K562 (cell line): ENCODE results near the gene CHAF1A. TPM values are rescaled to one million over a fixed set of nuclear protein-coding genes. Genes with fewer than 3 reads are reported as not detected.
A peak's percentile ranks its signal among the peaks of the same experiment; 100 is the strongest.

ENCODE experiments used
- GABPA ChIP-seq: fragments of 200-800 bp; sonication (Bioruptor generic); conservative IDR thresholded peaks from 2 replicates; pipeline ENCODE4 v1.6.1; 2016; ENCODE audit warnings: low read depth, missing genetic modification characterization, missing compliant biosample characterization
- ILF3 ChIP-seq: fragments of 450-650 bp; IDR thresholded peaks from 2 replicates; pipeline ENCODE4 v1.6.1; 2018; ENCODE audit warnings: antibody characterized with exemption, mild to moderate bottlenecking, moderate library complexity, borderline replicate concordance
- KAT8 ChIP-seq: fragments of 450-650 bp; IDR thresholded peaks from 2 replicates; pipeline ENCODE4 v1.6.1; 2016; ENCODE audit warnings: low read depth, mild to moderate bottlenecking
- NCOA6 ChIP-seq: fragments of 450-650 bp; IDR thresholded peaks from 2 replicates; pipeline ENCODE4 v1.6.1; 2017; ENCODE audit warnings: mild to moderate bottlenecking
- PHTF2 ChIP-seq: fragments of 250-450 bp; sonication (Bioruptor Pico); IDR thresholded peaks from 2 replicates; pipeline ENCODE4 v1.5.0; 2021; ENCODE audit warnings: mild to moderate bottlenecking
- PTBP1 ChIP-seq: fragments of 200-400 bp; formaldehyde crosslinking; IDR thresholded peaks from 2 replicates; pipeline ENCODE4 v1.6.1; 2017; ENCODE audit warnings: low read depth, low read length
- RB1 ChIP-seq: fragments of 450-650 bp; IDR thresholded peaks from 2 replicates; pipeline ENCODE4 v1.6.1; 2017; ENCODE audit warnings: low read depth, mild to moderate bottlenecking
- SAFB ChIP-seq: fragments of 200-400 bp; formaldehyde crosslinking; IDR thresholded peaks from 2 replicates; pipeline ENCODE4 v1.6.1; 2017; ENCODE audit warnings: low read depth, low read length, borderline replicate concordance
- ZFPM2 ChIP-seq: fragments of 250-450 bp; sonication (Bioruptor Pico); IDR thresholded peaks from 2 replicates; pipeline ENCODE4 v1.5.1; 2022; ENCODE audit warnings: mild to moderate bottlenecking
- ZNF212 ChIP-seq: fragments of 450-650 bp; formaldehyde crosslinking; IDR thresholded peaks from 2 replicates; pipeline ENCODE4 v1.4.0; 2020; ENCODE audit warnings: mild to moderate bottlenecking
- polyA plus RNA-seq, 8 experiments: library from polyadenylated mRNA; depleted of rRNA in 4 of 8; stranded (reverse) in 5 of 8; unstranded in 3 of 8; fragments of >200 nt; fragmentation: Nextera tagmentation in 2 of 8; fragmentation: Illumina TruSeq in 1 of 8; extraction: Ambion mirVana in 2 of 8; extraction: Trizol in 1 of 8; gene quantifications; 2 replicates each; pipeline versions ENCODE4 v1.2.1 to v1.2.3, GENCODE V29; 2011 to 2014; ENCODE audit warnings: inconsistent platforms in 1 of 8, missing spikeins in 1 of 8
- total RNA-seq, 7 experiments: library from RNA; depleted of rRNA in 6 of 7; stranded (reverse); fragments of >200 nt in 6 of 7; fragmentation: Illumina TruSeq in 2 of 7; extraction: Trizol in 2 of 7; gene quantifications; 2 replicates each; pipeline versions ENCODE4 v1.2.1 to v1.2.3, GENCODE V29; 2011 to 2021; ENCODE audit warnings: low replicate concordance in 1 of 7
- TF ChIP-seq, protein P1 (sequence below), 3 experiments: fragments of 200-800 bp in 1 of 3; fragments of 250-450 bp in 1 of 3; fragments of 450-650 bp in 1 of 3; sonication (Bioruptor Pico) in 1 of 3; sonication (Bioruptor generic) in 1 of 3; formaldehyde crosslinking in 1 of 3; IDR thresholded peaks; 2 replicates each; pipeline versions ENCODE4 v1.6.1 to v1.8.0; 2016 to 2022; ENCODE audit warnings: mild to moderate bottlenecking in 2 of 3, missing genetic modification characterization in 2 of 3, missing compliant biosample characterization in 1 of 3, moderate library complexity in 1 of 3
- TF ChIP-seq, protein P2 (sequence below): fragments of 250-450 bp; sonication (Bioruptor Pico); IDR thresholded peaks from 2 replicates; pipeline ENCODE4 v1.4.0; 2020; ENCODE audit warnings: mild to moderate bottlenecking
- TF ChIP-seq, protein P3 (sequence below): fragments of 450-650 bp; conservative IDR thresholded peaks from 2 replicates; pipeline ENCODE4 v1.6.1; 2016; ENCODE audit warnings: missing genetic modification characterization, low read depth, mild to moderate bottlenecking, missing compliant biosample characterization, moderate library complexity
- TF ChIP-seq, protein P4 (sequence below): fragments of 450-650 bp; IDR thresholded peaks from one replicate; pipeline ENCODE4 v1.6.1; 2018; ENCODE audit warnings: mild to moderate bottlenecking, moderate library complexity; ENCODE audit not compliant: partially characterized antibody
- TF ChIP-seq, protein P5 (sequence below), 2 experiments: IDR thresholded peaks; 2 replicates each; pipeline ENCODE4 v1.6.1; 2011; ENCODE audit warnings: borderline replicate concordance in 1 of 2, control low read depth in 1 of 2, low read depth in 1 of 2, low read length in 1 of 2, mild to moderate bottlenecking in 1 of 2, mixed read lengths in 1 of 2, moderate library complexity in 1 of 2; ENCODE audit not compliant: insufficient read depth in 1 of 2, insufficient read length in 1 of 2, poor library complexity in 1 of 2, severe bottlenecking in 1 of 2; ENCODE audit errors: extremely low read depth in 1 of 2
- TF ChIP-seq, protein P6 (sequence below): sonication (generic); formaldehyde crosslinking; IDR thresholded peaks from 2 replicates; pipeline ENCODE4 v1.8.1; 2022; ENCODE audit warnings: missing genetic modification reagents

The CHAF1A gene
- total and polyA plus RNA-seq, 9 of the 15 experiments (the other 6 are each of a cell fraction or from before 2014, with no cell fraction given), result 1.6 to 86.9 (median 45.2) TPM

DNA sequence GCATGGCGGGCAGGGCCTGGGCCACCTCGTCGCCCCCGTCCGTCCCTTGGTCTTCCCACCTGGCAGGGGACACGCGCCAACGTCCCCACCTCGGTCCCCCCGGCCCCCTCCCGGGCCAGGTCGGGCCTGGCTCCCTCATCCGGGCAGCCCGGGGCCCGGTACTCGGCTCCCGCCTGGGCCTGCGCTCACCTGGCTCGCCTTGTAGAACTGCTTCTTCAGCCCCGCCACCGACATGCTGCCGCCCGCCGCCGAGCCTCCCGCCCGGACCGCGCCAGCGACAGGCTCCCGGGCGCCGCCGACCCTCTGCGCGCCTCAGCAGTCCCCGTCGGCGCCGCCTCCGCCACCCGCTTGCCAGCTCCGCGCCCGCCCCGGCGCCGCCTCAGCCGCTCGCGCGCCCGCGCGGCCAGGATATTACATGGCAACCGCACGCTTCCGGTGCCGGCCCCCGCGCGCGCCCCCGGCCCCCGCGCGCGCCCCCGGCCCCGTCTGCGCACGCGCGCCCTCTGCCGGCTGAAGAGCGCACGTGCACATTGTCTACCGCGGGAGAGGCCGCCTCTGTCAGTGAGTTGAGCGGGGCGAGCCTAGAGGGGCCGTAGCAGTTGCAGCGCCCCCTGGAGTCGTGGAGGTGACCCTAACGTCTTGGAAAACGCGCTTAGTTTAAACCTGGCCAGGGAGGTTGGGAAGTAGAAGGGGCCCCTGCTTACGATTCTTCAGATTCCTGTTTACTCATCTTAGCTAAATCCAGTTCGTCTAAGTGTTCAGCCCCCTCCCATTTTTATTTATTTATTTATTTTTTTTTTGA is 2.1 kb upstream of the CHAF1A start, which contains the start of gene SH3GL1 (continued):
- TF ChIP-seq, protein P1, sequence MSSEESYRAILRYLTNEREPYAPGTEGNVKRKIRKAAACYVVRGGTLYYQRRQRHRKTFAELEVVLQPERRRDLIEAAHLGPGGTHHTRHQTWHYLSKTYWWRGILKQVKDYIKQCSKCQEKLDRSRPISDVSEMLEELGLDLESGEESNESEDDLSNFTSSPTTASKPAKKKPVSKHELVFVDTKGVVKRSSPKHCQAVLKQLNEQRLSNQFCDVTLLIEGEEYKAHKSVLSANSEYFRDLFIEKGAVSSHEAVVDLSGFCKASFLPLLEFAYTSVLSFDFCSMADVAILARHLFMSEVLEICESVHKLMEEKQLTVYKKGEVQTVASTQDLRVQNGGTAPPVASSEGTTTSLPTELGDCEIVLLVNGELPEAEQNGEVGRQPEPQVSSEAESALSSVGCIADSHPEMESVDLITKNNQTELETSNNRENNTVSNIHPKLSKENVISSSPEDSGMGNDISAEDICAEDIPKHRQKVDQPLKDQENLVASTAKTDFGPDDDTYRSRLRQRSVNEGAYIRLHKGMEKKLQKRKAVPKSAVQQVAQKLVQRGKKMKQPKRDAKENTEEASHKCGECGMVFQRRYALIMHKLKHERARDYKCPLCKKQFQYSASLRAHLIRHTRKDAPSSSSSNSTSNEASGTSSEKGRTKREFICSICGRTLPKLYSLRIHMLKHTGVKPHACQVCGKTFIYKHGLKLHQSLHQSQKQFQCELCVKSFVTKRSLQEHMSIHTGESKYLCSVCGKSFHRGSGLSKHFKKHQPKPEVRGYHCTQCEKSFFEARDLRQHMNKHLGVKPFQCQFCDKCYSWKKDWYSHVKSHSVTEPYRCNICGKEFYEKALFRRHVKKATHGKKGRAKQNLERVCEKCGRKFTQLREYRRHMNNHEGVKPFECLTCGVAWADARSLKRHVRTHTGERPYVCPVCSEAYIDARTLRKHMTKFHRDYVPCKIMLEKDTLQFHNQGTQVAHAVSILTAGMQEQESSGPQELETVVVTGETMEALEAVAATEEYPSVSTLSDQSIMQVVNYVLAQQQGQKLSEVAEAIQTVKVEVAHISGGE (CRISPR knock-in tag; IDR thresholded peaks at IDR 0.05), result peak in 1 of 3 experiments; percentile 92; a peak in 2 of 6 replicates
- TF ChIP-seq, protein P2, sequence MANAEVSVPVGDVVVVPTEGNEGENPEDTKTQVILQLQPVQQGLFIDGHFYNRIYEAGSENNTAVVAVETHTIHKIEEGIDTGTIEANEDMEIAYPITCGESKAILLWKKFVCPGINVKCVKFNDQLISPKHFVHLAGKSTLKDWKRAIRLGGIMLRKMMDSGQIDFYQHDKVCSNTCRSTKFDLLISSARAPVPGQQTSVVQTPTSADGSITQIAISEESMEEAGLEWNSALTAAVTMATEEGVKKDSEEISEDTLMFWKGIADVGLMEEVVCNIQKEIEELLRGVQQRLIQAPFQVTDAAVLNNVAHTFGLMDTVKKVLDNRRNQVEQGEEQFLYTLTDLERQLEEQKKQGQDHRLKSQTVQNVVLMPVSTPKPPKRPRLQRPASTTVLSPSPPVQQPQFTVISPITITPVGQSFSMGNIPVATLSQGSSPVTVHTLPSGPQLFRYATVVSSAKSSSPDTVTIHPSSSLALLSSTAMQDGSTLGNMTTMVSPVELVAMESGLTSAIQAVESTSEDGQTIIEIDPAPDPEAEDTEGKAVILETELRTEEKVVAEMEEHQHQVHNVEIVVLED (CRISPR knock-in tag), result no peak
- no peak for TF ChIP-seq ZNF212
- TF ChIP-seq PHTF2, result no peak
- TF ChIP-seq ILF3, result no peak
- no peak for TF ChIP-seq NCOA6
- TF ChIP-seq, protein P3, sequence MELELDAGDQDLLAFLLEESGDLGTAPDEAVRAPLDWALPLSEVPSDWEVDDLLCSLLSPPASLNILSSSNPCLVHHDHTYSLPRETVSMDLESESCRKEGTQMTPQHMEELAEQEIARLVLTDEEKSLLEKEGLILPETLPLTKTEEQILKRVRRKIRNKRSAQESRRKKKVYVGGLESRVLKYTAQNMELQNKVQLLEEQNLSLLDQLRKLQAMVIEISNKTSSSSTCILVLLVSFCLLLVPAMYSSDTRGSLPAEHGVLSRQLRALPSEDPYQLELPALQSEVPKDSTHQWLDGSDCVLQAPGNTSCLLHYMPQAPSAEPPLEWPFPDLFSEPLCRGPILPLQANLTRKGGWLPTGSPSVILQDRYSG (tag), result no peak
- no peak for TF ChIP-seq SAFB
- peak; percentile 96 for TF ChIP-seq RB1
- TF ChIP-seq, protein P4, sequence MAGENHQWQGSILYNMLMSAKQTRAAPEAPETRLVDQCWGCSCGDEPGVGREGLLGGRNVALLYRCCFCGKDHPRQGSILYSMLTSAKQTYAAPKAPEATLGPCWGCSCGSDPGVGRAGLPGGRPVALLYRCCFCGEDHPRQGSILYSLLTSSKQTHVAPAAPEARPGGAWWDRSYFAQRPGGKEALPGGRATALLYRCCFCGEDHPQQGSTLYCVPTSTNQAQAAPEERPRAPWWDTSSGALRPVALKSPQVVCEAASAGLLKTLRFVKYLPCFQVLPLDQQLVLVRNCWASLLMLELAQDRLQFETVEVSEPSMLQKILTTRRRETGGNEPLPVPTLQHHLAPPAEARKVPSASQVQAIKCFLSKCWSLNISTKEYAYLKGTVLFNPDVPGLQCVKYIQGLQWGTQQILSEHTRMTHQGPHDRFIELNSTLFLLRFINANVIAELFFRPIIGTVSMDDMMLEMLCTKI, result no peak
- TF ChIP-seq, protein P5, sequence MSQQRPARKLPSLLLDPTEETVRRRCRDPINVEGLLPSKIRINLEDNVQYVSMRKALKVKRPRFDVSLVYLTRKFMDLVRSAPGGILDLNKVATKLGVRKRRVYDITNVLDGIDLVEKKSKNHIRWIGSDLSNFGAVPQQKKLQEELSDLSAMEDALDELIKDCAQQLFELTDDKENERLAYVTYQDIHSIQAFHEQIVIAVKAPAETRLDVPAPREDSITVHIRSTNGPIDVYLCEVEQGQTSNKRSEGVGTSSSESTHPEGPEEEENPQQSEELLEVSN (IDR thresholded peaks at IDR 0.05; ENCODE audit: borderline replicate concordance in 1 of 2, extremely low read depth in 1 of 2, insufficient read depth in 1 of 2, insufficient read length in 1 of 2, low read depth in 1 of 2, low read length in 1 of 2, poor library complexity in 1 of 2, severe bottlenecking in 1 of 2), result peak in 1 of 2 experiments; percentile 37
- TF ChIP-seq PTBP1, result no peak
- TF ChIP-seq, protein P6, sequence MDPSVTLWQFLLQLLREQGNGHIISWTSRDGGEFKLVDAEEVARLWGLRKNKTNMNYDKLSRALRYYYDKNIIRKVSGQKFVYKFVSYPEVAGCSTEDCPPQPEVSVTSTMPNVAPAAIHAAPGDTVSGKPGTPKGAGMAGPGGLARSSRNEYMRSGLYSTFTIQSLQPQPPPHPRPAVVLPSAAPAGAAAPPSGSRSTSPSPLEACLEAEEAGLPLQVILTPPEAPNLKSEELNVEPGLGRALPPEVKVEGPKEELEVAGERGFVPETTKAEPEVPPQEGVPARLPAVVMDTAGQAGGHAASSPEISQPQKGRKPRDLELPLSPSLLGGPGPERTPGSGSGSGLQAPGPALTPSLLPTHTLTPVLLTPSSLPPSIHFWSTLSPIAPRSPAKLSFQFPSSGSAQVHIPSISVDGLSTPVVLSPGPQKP (CRISPR knock-in tag), result no peak
- TF ChIP-seq GABPA, result peak; percentile 92
- TF ChIP-seq ZFPM2 (CRISPR knock-in tag), result no peak
- no peak for TF ChIP-seq KAT8
